Duodenal mucosa (tissue), 2 donors: ENCODE results near the gene CCP110.

ENCODE experiments used
- H3K27ac ChIP-seq: one replicate; pipeline ENCODE4 v1.7.0; 2013; ENCODE audit warnings: low read depth, low read length
- H3K27me3 ChIP-seq, 2 donors: one replicate each; pipeline ENCODE4 v1.7.0; 2013; ENCODE audit warnings: low read length in 2 of 2, control low read depth in 1 of 2; ENCODE audit not compliant: insufficient read depth in 2 of 2, control insufficient read depth in 1 of 2
- H3K36me3 ChIP-seq, 2 donors: one replicate each; pipeline ENCODE4 v1.7.0; 2013; ENCODE audit warnings: low read length in 2 of 2, control low read depth in 1 of 2; ENCODE audit not compliant: insufficient read depth in 2 of 2, control insufficient read depth in 1 of 2
- H3K4me1 ChIP-seq, 2 donors: one replicate each; pipeline ENCODE4 v1.7.0; 2013; ENCODE audit warnings: low read length in 2 of 2, control low read depth in 1 of 2; ENCODE audit not compliant: insufficient read depth in 2 of 2, control insufficient read depth in 1 of 2
- H3K4me3 ChIP-seq, 2 donors: one replicate each; pipeline ENCODE4 v1.7.0; 2013; ENCODE audit warnings: low read length in 2 of 2, low read depth in 1 of 2
- H3K9ac ChIP-seq, 2 donors: one replicate each; pipeline ENCODE4 v1.7.0; 2013; ENCODE audit warnings: low read length in 2 of 2, low read depth in 1 of 2
- H3K9me3 ChIP-seq, 2 donors: one replicate each; pipeline ENCODE4 v1.7.0; 2013; ENCODE audit warnings: low read length in 2 of 2, control low read depth in 1 of 2; ENCODE audit not compliant: control insufficient read depth in 1 of 2

Gene CCP110

GRCh38 chr16:19486051-19486450, 37.7 kb upstream of the CCP110 start:
- H3K9me3 ChIP-seq: no peaks in the 10 kb centered on the region
- H3K9ac ChIP-seq: no peak overlapping the region
- no peak overlapping the region for H3K4me3 ChIP-seq
- H3K27me3 ChIP-seq: no peaks in the 10 kb centered on the region
- peaks cover 7 to 18% of the 10 kb centered on the region in 2 donors for H3K4me1 ChIP-seq
- no peak overlapping the region for H3K27ac ChIP-seq
- peaks cover 20 to 39% of the 10 kb centered on the region in 2 donors for H3K36me3 ChIP-seq

GRCh38 chr16:19486750-19487325, 36.9 kb upstream of the CCP110 start:
- no peak overlapping the region for H3K4me3 ChIP-seq
- no peaks in the 10 kb centered on the region for H3K27me3 ChIP-seq
- H3K27ac ChIP-seq: no peak overlapping the region
- H3K9me3 ChIP-seq: no peaks in the 10 kb centered on the region
- peaks cover 7 to 18% of the 10 kb centered on the region in 2 donors for H3K4me1 ChIP-seq
- peak overlapping the region in 1 of 2 donors; percentile 18 for H3K9ac ChIP-seq
- peaks cover 16 to 34% of the 10 kb centered on the region in 2 donors for H3K36me3 ChIP-seq

- Histone ChIP-seq H3K9ac (peak overlapping the region; percentile 15 to 54), H3K9me3 (no peaks in the 10 kb centered on the region), H3K27ac (peak overlapping the region; percentile 78), H3K36me3 (peaks cover 16 to 37% of the 10 kb centered on the region in 2 donors), H3K4me3 (peak overlapping the region in 1 of 2 donors; percentile 36), H3K27me3 (no peaks in the 10 kb centered on the region), H3K4me1 (peaks cover 7 to 18% of the 10 kb centered on the region in 2 donors)
These were observed 35.5 kb upstream of the CCP110 start for GRCh38 chr16:19488213-19488640.

- no peak overlapping the region for H3K27ac ChIP-seq
- H3K4me3 ChIP-seq: no peak overlapping the region
- H3K4me1 ChIP-seq: peaks cover 7 to 18% of the 10 kb centered on the region in 2 donors
- no peaks in the 10 kb centered on the region for H3K9me3 ChIP-seq
- peaks cover 17 to 21% of the 10 kb centered on the region in 2 donors for H3K36me3 ChIP-seq
- no peaks in the 10 kb centered on the region for H3K27me3 ChIP-seq
- no peak overlapping the region for H3K9ac ChIP-seq
These were observed 33.1 kb upstream of the CCP110 start for GRCh38 chr16:19490619-19491018.

- no peaks in the 10 kb centered on the region for H3K27me3 ChIP-seq
- H3K4me3 ChIP-seq: no peak overlapping the region
- no peaks in the 10 kb centered on the region for H3K9me3 ChIP-seq
- H3K4me1 ChIP-seq: no peaks in the 10 kb centered on the region
- H3K9ac ChIP-seq: no peak overlapping the region
- peaks cover 16 to 48% of the 10 kb centered on the region in 2 donors for H3K36me3 ChIP-seq
- no peak overlapping the region for H3K27ac ChIP-seq
These were observed 26.6 kb upstream of the CCP110 start for GRCh38 chr16:19497176-19497575.

- H3K27me3 ChIP-seq: no peaks in the 10 kb centered on the region
- H3K9ac ChIP-seq: no peak overlapping the region
- no peak overlapping the region for H3K4me3 ChIP-seq
- no peaks in the 10 kb centered on the region for H3K9me3 ChIP-seq
- no peaks in the 10 kb centered on the region for H3K4me1 ChIP-seq
- H3K36me3 ChIP-seq: peaks cover 26 to 65% of the 10 kb centered on the region in 2 donors
- no peak overlapping the region for H3K27ac ChIP-seq
These were observed 24.7 kb upstream of the CCP110 start for GRCh38 chr16:19499006-19499405.

- Histone ChIP-seq H3K27ac (no peak overlapping the region), H3K9me3 (no peaks in the 10 kb centered on the region), H3K27me3 (no peaks in the 10 kb centered on the region), H3K4me3 (no peak overlapping the region), H3K9ac (no peak overlapping the region), H3K4me1 (no peaks in the 10 kb centered on the region), H3K36me3 (peaks cover 27 to 70% of the 10 kb centered on the region in 2 donors)
These were observed 24.3 kb upstream of the CCP110 start for GRCh38 chr16:19499481-19499880.

GRCh38 chr16:19502395-19503131, 21.2 kb upstream of the CCP110 start:
- Histone ChIP-seq H3K9me3 (no peaks in the 10 kb centered on the region), H3K9ac (no peak overlapping the region), H3K36me3 (peaks cover 39 to 68% of the 10 kb centered on the region in 2 donors), H3K27ac (no peak overlapping the region), H3K4me3 (no peak overlapping the region), H3K4me1 (no peaks in the 10 kb centered on the region), H3K27me3 (no peaks in the 10 kb centered on the region)

- Histone ChIP-seq H3K4me3 (no peak overlapping the region), H3K27ac (no peak overlapping the region), H3K36me3 (peaks cover 45 to 61% of the 10 kb centered on the region in 2 donors), H3K4me1 (no peaks in the 10 kb centered on the region), H3K9me3 (no peaks in the 10 kb centered on the region), H3K9ac (no peak overlapping the region), H3K27me3 (no peaks in the 10 kb centered on the region)
These were observed 20.2 kb upstream of the CCP110 start for GRCh38 chr16:19503461-19504075.

GRCh38 chr16:19505600-19506303, 18.0 kb upstream of the CCP110 start:
- no peak overlapping the region for H3K27ac ChIP-seq
- no peak overlapping the region for H3K4me3 ChIP-seq
- no peak overlapping the region for H3K9ac ChIP-seq
- H3K4me1 ChIP-seq: no peaks in the 10 kb centered on the region
- H3K36me3 ChIP-seq: peaks cover 39 to 56% of the 10 kb centered on the region in 2 donors
- no peaks in the 10 kb centered on the region for H3K9me3 ChIP-seq
- no peaks in the 10 kb centered on the region for H3K27me3 ChIP-seq
